NCI-H146 (cell line): Measurements from ENCODE around the gene PC.
"Not testable (repeated sequence)": the region's sequence is repeated elsewhere in the genome, so short reads cannot be mapped to it uniquely, and the experiment has no call there.

Experiments used
- DNase-seq: peaks from one replicate; lab custom pipeline; 2025; lab: John Stamatoyannopoulos, UW

PC gene

DNA sequence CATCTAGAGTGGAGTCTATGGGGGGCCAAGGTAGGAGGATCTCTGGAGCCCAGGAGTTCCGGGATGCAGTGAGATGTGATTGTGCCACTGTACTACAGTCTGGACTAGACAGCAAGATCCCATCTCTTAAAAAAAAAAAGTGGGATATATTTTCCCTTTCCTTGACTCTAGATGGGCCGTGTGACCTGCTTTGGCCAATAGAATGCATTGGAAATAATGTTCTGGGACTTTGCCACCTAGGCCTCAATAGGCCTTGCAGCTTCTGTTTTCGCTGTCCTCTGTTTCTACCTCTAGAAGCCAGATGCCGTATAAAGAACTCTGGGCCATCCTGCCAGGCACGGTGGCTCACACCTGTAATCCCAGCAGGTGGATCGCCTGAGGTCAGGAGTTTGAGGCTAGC is 20.5 kb upstream of the PC start:
- no peak for DNase-seq

DNA sequence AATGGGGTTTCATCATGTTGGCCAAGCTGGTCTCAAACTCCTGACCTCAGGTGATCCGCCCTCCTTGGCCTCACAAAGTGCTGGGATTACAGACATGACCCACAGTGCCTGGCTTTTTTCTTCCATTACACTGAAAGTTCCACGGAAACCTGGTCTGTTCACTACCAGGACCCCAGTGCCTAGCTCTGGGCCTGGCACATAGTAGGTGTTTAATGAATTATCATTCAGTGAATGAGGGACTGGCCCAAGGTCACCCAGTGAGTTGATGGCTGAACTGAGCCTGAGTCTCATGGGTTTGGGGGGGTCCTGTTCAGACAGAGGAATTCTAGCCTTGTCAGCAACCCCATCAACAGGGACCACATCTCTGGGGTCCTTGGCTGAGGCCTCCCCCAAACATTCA is 20.0 kb upstream of the PC start:
- DNase-seq, result no peak

DNA sequence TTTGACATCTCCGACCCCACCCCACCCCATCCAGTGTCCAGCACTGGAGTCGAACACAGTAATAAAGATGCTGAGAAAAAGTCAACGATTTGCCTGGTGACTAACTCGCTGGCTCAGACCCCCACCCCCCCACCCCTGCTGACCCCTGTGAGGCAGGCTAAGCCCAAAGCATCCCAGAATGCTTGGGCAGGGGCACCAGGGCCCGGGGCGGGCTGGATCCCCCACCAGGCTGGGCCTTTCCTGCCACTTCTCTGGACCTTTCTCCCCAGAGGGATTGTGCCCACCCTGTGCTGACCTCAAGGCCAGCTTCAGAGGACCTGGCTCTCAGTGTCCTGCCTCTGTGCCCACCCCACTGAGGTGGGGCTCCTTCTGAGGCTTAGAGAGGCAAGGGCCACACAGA is 18.7 kb upstream of the PC start:
- DNase-seq, result no peak

- no peak for DNase-seq
Observed at GRCh38 chr11:66976028-66976467, 17.9 kb upstream of the PC start.

DNA sequence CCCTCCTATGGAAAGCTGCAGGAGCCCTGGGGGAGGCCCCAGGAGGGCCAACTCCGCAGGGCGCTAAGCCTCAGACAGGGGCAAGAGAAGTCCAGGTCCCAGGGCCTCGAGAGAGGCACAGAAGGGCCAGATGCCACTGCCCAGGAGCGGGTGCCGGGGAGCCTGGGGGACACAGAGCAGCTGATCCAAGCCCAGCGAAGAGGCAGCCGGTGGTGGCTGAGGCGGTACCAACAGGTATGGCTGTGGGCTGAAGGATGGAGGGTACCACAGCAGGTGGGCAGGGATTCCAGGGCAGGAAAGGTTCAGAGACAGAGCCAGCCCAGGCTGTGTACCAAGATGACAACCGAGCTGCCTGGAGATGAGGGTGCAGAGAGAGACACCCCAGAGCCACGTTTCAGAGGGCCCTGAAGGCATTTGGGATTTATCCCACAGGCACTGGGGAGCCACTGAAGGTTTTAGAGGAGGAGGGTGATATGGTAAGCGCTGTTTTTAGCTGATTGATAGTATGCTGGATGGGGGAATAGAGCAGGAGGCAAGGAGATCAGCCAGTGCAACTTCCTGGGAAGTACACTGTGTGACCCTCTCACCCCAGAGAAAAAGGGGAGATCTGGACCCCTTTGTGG is 17.3 kb upstream of the PC start:
- no peak for DNase-seq

- DNase-seq, result no peak
Observed at GRCh38 chr11:66974724-66975404, 16.7 kb upstream of the PC start, which contains the start of gene C11orf86. C11orf86 (plus strand) TSS chr11:66975304; CDS start chr11:66975363, 59 bp downstream.

DNA sequence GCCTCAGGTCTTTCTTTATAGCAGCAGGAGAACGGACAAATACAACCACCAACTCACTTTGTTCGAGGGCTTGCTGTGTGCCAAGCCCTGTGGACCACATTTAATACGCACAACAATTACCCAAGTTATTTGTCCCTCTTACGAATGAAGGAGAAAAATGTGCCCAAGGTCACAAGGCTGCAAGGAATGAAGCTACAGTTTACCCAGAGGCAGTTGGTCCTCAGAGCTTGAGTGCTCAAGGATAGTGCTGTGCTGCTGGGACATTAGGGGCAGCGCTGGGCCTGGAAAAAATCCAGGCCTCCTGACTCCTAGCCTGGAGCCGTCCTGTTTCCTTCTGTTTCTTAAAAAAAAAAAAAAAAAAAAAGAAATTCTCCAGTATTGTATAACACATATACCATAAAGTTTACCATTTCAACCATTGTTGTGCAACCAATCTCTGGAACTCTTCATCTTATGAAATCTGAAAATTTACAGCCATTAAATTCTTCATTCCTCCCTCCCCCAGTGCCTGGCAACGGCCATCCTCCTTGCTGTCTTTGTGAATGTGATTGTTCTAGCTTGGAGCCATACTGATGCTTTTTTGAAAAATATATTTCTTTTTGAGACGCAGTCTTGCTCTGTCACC is 15.9 kb upstream of the PC start:
- no peak for DNase-seq

DNA sequence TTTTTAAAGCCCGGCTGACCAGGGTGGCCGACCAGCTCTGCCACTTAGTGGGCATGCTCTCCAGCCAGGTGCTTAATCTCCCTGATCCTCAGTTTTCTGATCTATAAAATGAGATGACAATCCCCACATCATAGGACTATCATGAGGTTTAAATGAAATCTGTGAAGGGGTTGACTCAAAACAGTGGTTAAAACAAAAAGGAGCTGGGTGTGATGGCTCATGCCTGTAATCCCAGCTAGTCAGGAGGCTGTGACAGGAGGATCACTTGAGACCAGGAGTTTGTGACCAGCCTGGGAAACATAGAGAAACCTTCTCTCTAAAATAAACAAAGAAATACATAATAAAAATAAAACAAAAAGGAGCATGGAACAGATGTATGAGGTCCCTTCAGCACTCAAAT is 13.3 kb upstream of the PC start:
- DNase-seq, result no peak

- no peak for DNase-seq
Observed at GRCh38 chr11:66970807-66971442, 12.7 kb upstream of the PC start.

- no peak for DNase-seq
Observed at GRCh38 chr11:66970371-66970806, 12.2 kb upstream of the PC start.

DNA sequence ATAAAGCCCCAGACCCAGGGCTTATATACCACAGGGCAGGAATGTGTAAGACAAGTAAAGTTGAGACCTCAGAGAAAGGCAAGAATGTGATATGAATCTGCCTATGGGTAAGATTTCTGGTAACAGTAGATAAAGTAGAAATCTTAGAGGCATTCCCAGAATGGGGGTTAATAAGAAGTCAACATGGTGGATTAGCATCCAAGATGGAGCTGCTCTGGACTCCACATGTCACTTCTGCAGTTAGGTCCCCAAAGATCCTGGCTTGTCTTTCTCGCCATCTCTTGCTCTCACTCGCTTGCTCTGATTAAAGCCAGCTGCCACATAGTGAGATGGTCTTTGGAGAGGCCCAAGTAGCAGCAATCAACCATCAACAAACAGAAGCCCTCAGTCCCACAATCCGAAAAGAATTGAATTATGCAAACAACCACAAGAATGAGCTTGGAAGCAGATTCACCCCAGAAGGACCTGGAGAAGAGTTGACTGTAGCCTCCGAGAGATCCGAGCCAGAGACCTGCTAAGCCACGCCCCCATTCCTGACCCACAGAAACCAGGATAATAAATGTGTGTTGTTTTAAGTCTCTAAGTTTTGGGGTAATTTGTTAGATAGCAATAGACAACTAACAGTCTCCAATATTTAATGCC is 11.5 kb upstream of the PC start:
- no peak for DNase-seq

GRCh38 chr11:66967670-66968425 is 9.7 kb upstream of the PC start:
- DNase-seq, result no peak

DNA sequence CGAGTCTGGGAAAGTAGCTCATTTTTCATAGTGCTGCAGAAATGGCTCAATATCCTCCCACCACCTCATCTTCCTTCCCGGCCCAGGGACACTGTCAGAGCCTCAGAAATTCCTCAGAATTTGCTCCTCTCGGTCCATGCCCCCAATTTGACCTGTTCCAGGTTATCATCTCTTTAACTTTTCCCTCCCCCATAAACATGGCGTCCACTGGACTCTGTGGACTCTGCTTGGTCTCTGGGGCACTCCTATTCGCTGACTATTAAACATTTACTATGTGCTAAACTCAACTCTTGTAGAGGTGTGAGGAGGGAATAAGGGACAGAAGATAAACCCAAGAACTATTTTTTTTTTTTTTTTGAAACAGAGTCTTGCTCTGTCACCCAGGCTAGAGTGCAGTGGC is 8.2 kb upstream of the PC start:
- DNase-seq, result no peak

- no peak for DNase-seq
Observed at GRCh38 chr11:66964495-66964894, 6.3 kb upstream of the PC start.

- no peak for DNase-seq
Observed at GRCh38 chr11:66962801-66963200, 4.6 kb upstream of the PC start.

- no peak for DNase-seq
Observed at GRCh38 chr11:66962247-66962646, 4.1 kb upstream of the PC start.

GRCh38 chr11:66961691-66962213 is 3.6 kb upstream of the PC start:
- DNase-seq, result not testable (repeated sequence)

DNA sequence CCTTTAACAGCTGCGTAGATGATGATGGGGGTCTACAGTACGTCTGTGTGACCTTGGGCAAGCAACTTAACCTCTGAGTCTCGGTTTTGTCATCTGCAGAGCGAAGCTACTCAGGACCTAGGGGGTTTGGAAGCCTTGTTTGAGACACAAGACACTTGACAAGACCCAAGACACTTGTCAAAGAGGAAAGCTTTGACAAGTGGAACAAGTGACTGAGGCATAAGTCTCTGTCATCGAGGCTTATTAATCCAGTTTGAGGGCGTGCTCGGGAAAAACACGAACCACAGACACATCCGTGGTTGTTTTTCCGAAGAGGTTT is 732 bp upstream of the PC start:
- no peak for DNase-seq

- peak; percentile 76 for DNase-seq
Observed at GRCh38 chr11:66957971-66958231, 282 bp downstream of the PC start.

DNA sequence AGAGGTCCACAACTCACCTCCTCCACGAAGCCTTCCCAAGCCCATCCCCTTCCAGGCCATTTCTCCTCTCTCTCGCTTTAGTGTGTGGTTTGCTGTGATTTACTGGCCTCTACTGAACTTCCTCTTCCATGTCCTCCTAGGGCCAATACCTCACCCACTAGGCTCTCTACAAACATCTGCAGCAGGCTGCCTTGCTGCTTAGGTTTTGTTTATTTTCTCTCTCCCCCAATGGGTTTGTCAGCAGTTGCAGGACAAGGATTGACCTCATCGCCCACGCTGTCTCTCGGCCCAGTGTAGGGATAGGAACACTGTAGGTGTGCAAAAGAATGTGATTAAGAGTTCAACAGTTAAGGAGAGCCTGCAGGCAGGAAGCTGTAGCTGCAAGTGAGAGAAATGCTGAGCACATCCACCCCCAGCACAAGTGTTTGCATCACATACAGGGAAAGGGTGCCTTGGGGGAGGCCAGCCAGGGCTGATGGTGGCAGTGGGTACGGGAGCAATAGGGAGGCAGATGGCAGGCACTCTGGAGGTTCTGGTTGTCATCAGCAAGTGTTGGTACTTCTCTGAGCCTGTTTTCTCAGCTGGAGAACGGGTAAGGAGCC is 1.4 kb downstream of the PC start:
- DNase-seq, result no peak

GRCh38 chr11:66953081-66953833 is 4.9 kb downstream of the PC start:
- no peak for DNase-seq
